Prostate gland (tissue), 2 donors: ENCODE data around the gene OGFRL1.

Source experiments
- CTCF ChIP-seq, 4 experiments: fragments of 200-600 bp in 2 of 4; fragments of 450-650 bp in 2 of 4; sonication (generic) in 2 of 4; IDR thresholded peaks; 1 replicate in 3 of 4; 2 replicates in 1 of 4; pipeline ENCODE4 v1.5.1; 2016 to 2019; ENCODE audit warnings: antibody characterized with exemption in 4 of 4, mild to moderate bottlenecking in 2 of 4, moderate library complexity in 2 of 4
- POLR2A ChIP-seq: fragments of 450-650 bp; IDR thresholded peaks from one replicate; pipeline ENCODE4 v1.6.1; 2016; ENCODE audit warnings: antibody characterized with exemption, mild to moderate bottlenecking

GRCh38 chr6:71330501-71330900 is 41.9 kb downstream of the OGFRL1 start:
- TF ChIP-seq CTCF (IDR thresholded peaks at IDR 0.05), result no peak
- TF ChIP-seq POLR2A, result no peak
